Neural progenitor cell (in vitro differentiated cells): ENCODE data around the gene HNF4A. TPM values are rescaled to one million over a fixed set of nuclear protein-coding genes. Genes with fewer than 3 reads are reported as not detected.

Experiments
- DNase-seq: peaks from one replicate; pipeline ENCODE4 v3.0.0-alpha.2; 2016; ENCODE audit warnings: low spot score
- H2AFZ ChIP-seq: fragments of 200-600 bp; sonication (generic); replicated peaks from 2 replicates; pipeline ENCODE4 v1.6.1; 2016; ENCODE audit warnings: antibody characterized with exemption
- H3F3A ChIP-seq: fragments of 200-600 bp; sonication (generic); 2 replicates; pipeline ENCODE4 v1.6.1; 2016; ENCODE audit warnings: antibody characterized with exemption, low read depth
- H3K27ac ChIP-seq: fragments of 200-600 bp; sonication (generic); 2 replicates; pipeline ENCODE4 v1.5.1; 2016; ENCODE audit warnings: mild to moderate bottlenecking
- H3K27me3 ChIP-seq: fragments of 200-600 bp; sonication (generic); 2 replicates; pipeline ENCODE4 v1.6.1; 2016; ENCODE audit warnings: mild to moderate bottlenecking, moderate library complexity
- H3K36me3 ChIP-seq: fragments of 200-600 bp; sonication (generic); 2 replicates; pipeline ENCODE4 v1.5.1; 2016
- H3K4me1 ChIP-seq: fragments of 200-600 bp; sonication (generic); 2 replicates; pipeline ENCODE4 v1.6.1; 2016; ENCODE audit warnings: mixed run types
- H3K4me2 ChIP-seq: fragments of 200-600 bp; sonication (generic); 2 replicates; pipeline ENCODE4 v1.6.1; 2016
- H3K4me3 ChIP-seq: fragments of 200-600 bp; sonication (generic); 2 replicates; pipeline ENCODE4 v1.5.1; 2016
- H3K79me2 ChIP-seq: fragments of 200-600 bp; sonication (generic); 2 replicates; pipeline ENCODE4 v1.6.1; 2016; ENCODE audit warnings: low read depth
- H3K9ac ChIP-seq: fragments of 200-600 bp; sonication (generic); 2 replicates; pipeline ENCODE4 v1.6.1; 2016
- H3K9me3 ChIP-seq: fragments of 200-600 bp; sonication (generic); 2 replicates; pipeline ENCODE4 v1.5.1; 2016; ENCODE audit warnings: low read depth
- H4K20me1 ChIP-seq: fragments of 200-600 bp; sonication (generic); 2 replicates; pipeline ENCODE4 v1.6.1; 2016; ENCODE audit warnings: low read depth
- H3K27ac Mint-ChIP-seq: 3 replicates; pipeline ENCODE4 v1.8.0; 2021; ENCODE audit warnings: mixed read lengths
- H3K27me3 Mint-ChIP-seq: 2 replicates; pipeline ENCODE4 v1.8.0; 2022; ENCODE audit warnings: low read depth, mild to moderate bottlenecking, inconsistent platforms, moderate library complexity, mixed read lengths; ENCODE audit not compliant: insufficient read depth
- H3K36me3 Mint-ChIP-seq: 3 replicates; pipeline ENCODE4 v1.8.0; 2021; ENCODE audit warnings: mixed read lengths
- H3K4me1 Mint-ChIP-seq: 3 replicates; pipeline ENCODE4 v1.8.0; 2021; ENCODE audit warnings: mixed read lengths
- H3K4me3 Mint-ChIP-seq: 3 replicates; pipeline ENCODE4 v1.8.0; 2021; ENCODE audit warnings: mild to moderate bottlenecking, moderate library complexity, mixed read lengths
- H3K9me3 Mint-ChIP-seq: 3 replicates; pipeline ENCODE4 v1.8.0; 2020; ENCODE audit warnings: mixed read lengths
- CTCF ChIP-seq: fragments of 200-600 bp; sonication (generic); IDR thresholded peaks from 2 replicates; pipeline ENCODE4 v1.5.1; 2017; ENCODE audit warnings: antibody characterized with exemption, mild to moderate bottlenecking
- EZH2 ChIP-seq: fragments of 200-600 bp; sonication (generic); IDR thresholded peaks from 2 replicates; pipeline ENCODE4 v1.6.1; 2017; ENCODE audit warnings: antibody characterized with exemption, mild to moderate bottlenecking, moderate library complexity
- EZH2phosphoT487 ChIP-seq: fragments of 200-600 bp; sonication (generic); IDR thresholded peaks from 2 replicates; pipeline ENCODE4 v1.6.1; 2017; ENCODE audit warnings: antibody characterized with exemption
- total RNA-seq: library from RNA; depleted of rRNA; stranded (reverse); fragments of >200 nt; gene quantifications from 2 replicates; pipeline ENCODE4 v1.2.3, GENCODE V29; 2015; ENCODE audit warnings: low replicate concordance

HNF4A gene
- total RNA-seq, 1 donor from 2014 or later, result 1.6 TPM

DNA sequence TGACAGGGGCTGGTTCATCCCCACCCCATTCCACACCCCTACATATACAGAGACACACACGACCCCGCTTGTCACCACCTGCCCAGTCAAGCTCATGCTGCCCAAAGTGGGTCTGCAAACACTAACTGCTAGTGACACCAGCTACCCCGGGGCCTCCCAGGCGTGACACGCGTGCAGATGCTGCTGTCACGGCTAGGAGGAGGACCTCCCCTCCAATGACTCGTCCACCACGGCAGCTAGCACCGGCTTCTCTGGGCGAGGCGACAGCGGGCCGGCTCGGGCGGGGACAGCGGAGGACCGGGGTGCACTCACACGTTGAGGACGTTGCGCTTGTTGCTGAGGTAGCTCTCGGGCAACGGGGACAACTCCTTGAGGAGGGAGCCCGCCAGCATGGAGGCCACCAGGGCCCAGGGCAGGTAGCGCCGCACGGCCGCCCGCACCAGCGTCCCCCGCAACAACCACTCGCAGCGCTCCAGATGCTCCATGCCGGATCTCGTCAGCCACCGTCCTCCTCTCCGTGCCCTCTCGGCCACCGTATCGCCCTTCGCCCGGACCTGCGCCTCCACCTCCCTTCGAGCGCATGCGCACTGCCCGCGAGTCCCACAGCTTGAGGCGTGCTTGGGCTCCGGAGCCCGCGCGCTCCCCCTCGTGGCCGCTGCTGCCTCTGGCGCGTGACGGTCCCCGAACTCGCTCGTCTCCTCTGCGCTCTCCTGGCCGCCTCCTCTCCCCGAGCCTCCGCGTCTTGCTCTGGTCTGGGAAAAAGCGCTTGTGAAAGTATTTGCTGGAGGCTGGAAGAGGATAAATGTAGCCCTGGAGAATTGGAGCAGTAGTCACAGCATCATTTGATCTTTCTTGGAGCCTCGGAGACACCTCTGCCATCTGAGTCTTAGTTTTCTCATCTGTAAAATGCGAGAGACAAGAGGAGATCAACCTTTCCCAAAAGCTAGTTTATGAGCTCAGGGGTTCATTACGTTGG, 44.5 kb upstream of the HNF4A start, which contains the start of gene FITM2:
Gene FITM2, minus strand, starts transcription at position 539 of the 976 bp plus-strand sequence. Its CDS starts 54 bp downstream, at position 485.
- Histone ChIP-seq H2AFZ (peak within 1 kb of the TSS; percentile 91), H3K4me1 (peaks cover 7% of the 10 kb centered on the region), H3K27ac (no peak within 1 kb of the TSS), H3F3A (no peaks in the 10 kb centered on the region), H3K4me3 (peak within 1 kb of the TSS; percentile 75), H3K4me2 (peak within 1 kb of the TSS; percentile 91), H3K36me3 (no peaks in the 10 kb centered on the region), H4K20me1 (no peaks in the 10 kb centered on the region), H3K9me3 (no peaks in the 10 kb centered on the region), H3K79me2 (no peaks in the 10 kb centered on the region), H3K9ac (peak within 1 kb of the TSS; percentile 35), H3K27me3 (peaks cover 21% of the 10 kb centered on the region)
- H3K36me3 Mint-ChIP-seq, result no peaks in the 10 kb centered on the region
- DNase-seq, result peak; percentile 99
- no peaks in the 10 kb centered on the region for H3K9me3 Mint-ChIP-seq
- H3K4me3 Mint-ChIP-seq, result peak within 1 kb of the TSS; percentile 90
- no peak for TF ChIP-seq EZH2
- no peak for TF ChIP-seq EZH2phosphoT487
- TF ChIP-seq CTCF, result peak; percentile 92
- H3K27me3 Mint-ChIP-seq, result peaks cover 6% of the 10 kb centered on the region
- peak within 1 kb of the TSS; percentile 87 for H3K27ac Mint-ChIP-seq
- peaks cover 13% of the 10 kb centered on the region for H3K4me1 Mint-ChIP-seq

DNA sequence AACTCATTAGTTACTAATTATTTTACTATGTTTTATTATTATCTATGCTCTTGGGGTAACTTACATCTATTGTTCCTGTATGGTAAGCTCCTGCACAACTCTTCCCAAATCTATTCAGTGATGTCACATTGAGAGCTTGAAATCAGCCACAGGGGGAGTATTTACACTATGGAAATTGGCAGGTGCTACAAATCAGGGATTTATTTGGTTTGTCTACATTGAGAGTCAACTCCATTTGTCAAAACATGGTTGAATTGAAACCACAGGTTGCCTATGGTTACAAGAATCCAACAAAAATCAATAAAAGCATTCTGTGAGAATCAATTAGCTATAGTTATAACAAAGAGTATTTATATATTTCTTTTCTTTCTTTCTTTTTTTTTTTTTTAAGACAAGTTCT, 40.6 kb upstream of the HNF4A start:
- Mint-ChIP-seq H3K9me3 (no peaks in the 10 kb centered on the region), H3K36me3 (no peaks in the 10 kb centered on the region), H3K27ac (no peak overlapping the region), H3K4me3 (no peak overlapping the region), H3K27me3 (peaks cover 3% of the 10 kb centered on the region), H3K4me1 (peaks cover 11% of the 10 kb centered on the region)
- DNase-seq, result no peak
- H3F3A ChIP-seq, result no peaks in the 10 kb centered on the region
- H3K4me3 ChIP-seq, result no peak overlapping the region
- no peak overlapping the region for H2AFZ ChIP-seq
- no peak overlapping the region for H3K4me2 ChIP-seq
- H3K36me3 ChIP-seq, result no peaks in the 10 kb centered on the region
- H3K27ac ChIP-seq, result no peak overlapping the region
- no peaks in the 10 kb centered on the region for H3K9me3 ChIP-seq
- H3K27me3 ChIP-seq, result peaks cover 21% of the 10 kb centered on the region
- no peak overlapping the region for H3K9ac ChIP-seq
- TF ChIP-seq CTCF, result no peak
- no peak for TF ChIP-seq EZH2phosphoT487
- no peak for TF ChIP-seq EZH2
- H3K4me1 ChIP-seq, result peaks cover 6% of the 10 kb centered on the region
- no peaks in the 10 kb centered on the region for H4K20me1 ChIP-seq
- H3K79me2 ChIP-seq, result no peaks in the 10 kb centered on the region

GRCh38 chr20:44319839-44320422, 35.6 kb upstream of the HNF4A start:
- no peak for TF ChIP-seq EZH2
- no peak for TF ChIP-seq CTCF
- TF ChIP-seq EZH2phosphoT487, result no peak
- Histone ChIP-seq H2AFZ (no peak overlapping the region), H3K27ac (no peak overlapping the region), H3K4me1 (peaks cover 6% of the 10 kb centered on the region), H3F3A (peaks cover 10% of the 10 kb centered on the region), H3K27me3 (no peaks in the 10 kb centered on the region), H3K36me3 (no peaks in the 10 kb centered on the region), H3K4me2 (no peak overlapping the region), H3K4me3 (no peak overlapping the region), H3K79me2 (no peaks in the 10 kb centered on the region), H3K9ac (no peak overlapping the region), H3K9me3 (no peaks in the 10 kb centered on the region), H4K20me1 (no peaks in the 10 kb centered on the region)
- no peak for DNase-seq
- Mint-ChIP-seq H3K36me3 (no peaks in the 10 kb centered on the region), H3K4me3 (no peak overlapping the region), H3K27ac (no peak overlapping the region), H3K27me3 (peaks cover 4% of the 10 kb centered on the region), H3K9me3 (peaks cover 3% of the 10 kb centered on the region), H3K4me1 (peaks cover 9% of the 10 kb centered on the region)
